Measurements from ENCODE around the gene JUP. TPM values are rescaled to one million over a fixed set of nuclear protein-coding genes. Genes with fewer than 3 reads are reported as not detected.
"Not testable (repeated sequence)": the region's sequence is repeated elsewhere in the genome, so short reads cannot be mapped to it uniquely, and the experiment has no call there.

Gene JUP
- total RNA-seq, 1 experiment from 2014 or later, result 132 TPM

DNA sequence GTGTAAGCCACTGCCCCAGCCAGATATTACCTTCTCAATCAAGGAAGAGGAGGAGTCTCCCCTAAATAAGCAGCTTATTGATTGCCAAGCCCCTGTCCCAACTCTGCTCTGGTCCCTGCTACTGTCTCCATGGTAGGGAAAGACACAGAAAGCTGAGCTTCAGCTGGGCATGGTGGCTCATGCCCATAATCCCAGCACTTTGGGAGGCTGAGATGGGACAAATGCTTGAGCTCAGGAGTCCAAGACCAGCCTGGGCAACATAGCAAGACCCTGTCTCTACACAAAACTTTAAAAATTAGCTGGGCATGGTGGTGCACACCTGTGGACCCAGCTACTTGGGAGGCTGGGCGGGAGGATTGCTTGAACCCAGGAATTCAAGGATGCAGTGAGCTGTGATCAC is 6.6 kb downstream of the JUP start:
- H3K4me1 ChIP-seq (ENCODE audit: insufficient read depth, low read length), result peaks cover 44% of the 10 kb centered on the region
- TF ChIP-seq EZH2phosphoT487 (IDR thresholded peaks at IDR 0.05; ENCODE audit: borderline replicate concordance, low read length) (no peak), EZH2 (IDR thresholded peaks at IDR 0.05; ENCODE audit: low read length, unreplicated experiment) (no peak)
- TF ChIP-seq, protein P1, sequence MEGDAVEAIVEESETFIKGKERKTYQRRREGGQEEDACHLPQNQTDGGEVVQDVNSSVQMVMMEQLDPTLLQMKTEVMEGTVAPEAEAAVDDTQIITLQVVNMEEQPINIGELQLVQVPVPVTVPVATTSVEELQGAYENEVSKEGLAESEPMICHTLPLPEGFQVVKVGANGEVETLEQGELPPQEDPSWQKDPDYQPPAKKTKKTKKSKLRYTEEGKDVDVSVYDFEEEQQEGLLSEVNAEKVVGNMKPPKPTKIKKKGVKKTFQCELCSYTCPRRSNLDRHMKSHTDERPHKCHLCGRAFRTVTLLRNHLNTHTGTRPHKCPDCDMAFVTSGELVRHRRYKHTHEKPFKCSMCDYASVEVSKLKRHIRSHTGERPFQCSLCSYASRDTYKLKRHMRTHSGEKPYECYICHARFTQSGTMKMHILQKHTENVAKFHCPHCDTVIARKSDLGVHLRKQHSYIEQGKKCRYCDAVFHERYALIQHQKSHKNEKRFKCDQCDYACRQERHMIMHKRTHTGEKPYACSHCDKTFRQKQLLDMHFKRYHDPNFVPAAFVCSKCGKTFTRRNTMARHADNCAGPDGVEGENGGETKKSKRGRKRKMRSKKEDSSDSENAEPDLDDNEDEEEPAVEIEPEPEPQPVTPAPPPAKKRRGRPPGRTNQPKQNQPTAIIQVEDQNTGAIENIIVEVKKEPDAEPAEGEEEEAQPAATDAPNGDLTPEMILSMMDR (conservative IDR thresholded peaks at IDR 0.05; ENCODE audit: low read depth, low read length), result no peak
- ATAC-seq (no peak), DNase-seq (no peak)
- H3K36me3 ChIP-seq (ENCODE audit: low read depth, low read length), result no peaks in the 10 kb centered on the region; the same call in 1 of the 2 replicates
- peaks cover 41% of the 10 kb centered on the region for H4K20me1 ChIP-seq (ENCODE audit: low read length)
- peaks cover 68% of the 10 kb centered on the region for H3K79me2 ChIP-seq (ENCODE audit: low read length)
- H3K9ac ChIP-seq (ENCODE audit: low read length), result no peak overlapping the region
- H3F3A ChIP-seq (ENCODE audit: low read length, unreplicated experiment), result no peaks in the 10 kb centered on the region
- ChIA-PET CTCF (no interaction called here), POLR2A (ENCODE audit: unreplicated experiment) (no interaction called here)
- H3K4me2 ChIP-seq (ENCODE audit: low read length), result no peak overlapping the region
- no peaks in the 10 kb centered on the region for H3K9me2 ChIP-seq (replicated peaks; ENCODE audit: low read length)
- no peaks in the 10 kb centered on the region for H3K9me3 ChIP-seq (ENCODE audit: low read length)
- H2AFZ ChIP-seq (ENCODE audit: low read length), result no peak overlapping the region
- BruUV-seq (replicated peaks), result no TSS peak
- no peak overlapping the region for H3K4me3 ChIP-seq (ENCODE audit: low read length)
- H3K27me3 ChIP-seq (ENCODE audit: low read length), result no peaks in the 10 kb centered on the region
- intact Hi-C loops (cut with micrococcal nuclease), result no loop called here
- no peak overlapping the region for H3K27ac ChIP-seq (ENCODE audit: low read length)

GRCh38 chr17:41777574-41778188 is 8.8 kb downstream of the JUP start:
- H3K9me3 ChIP-seq (ENCODE audit: low read length), result no peaks in the 10 kb centered on the region
- peaks cover 50% of the 10 kb centered on the region for H3K4me1 ChIP-seq (ENCODE audit: insufficient read depth, low read length)
- peak overlapping the region; percentile 58 for H3K9ac ChIP-seq (ENCODE audit: low read length)
- peaks cover 21% of the 10 kb centered on the region for H4K20me1 ChIP-seq (ENCODE audit: low read length)
- peak; percentile 92 for DNase-seq
- no TSS peak for BruUV-seq (replicated peaks)
- intact Hi-C loops (cut with micrococcal nuclease), result no loop called here
- TF ChIP-seq, protein P1 (conservative IDR thresholded peaks at IDR 0.05; ENCODE audit: low read depth, low read length), result no peak
- TF ChIP-seq EZH2phosphoT487 (IDR thresholded peaks at IDR 0.05; ENCODE audit: borderline replicate concordance, low read length), result no peak
- TF ChIP-seq EZH2 (IDR thresholded peaks at IDR 0.05; ENCODE audit: low read length, unreplicated experiment), result no peak
- H3F3A ChIP-seq (ENCODE audit: low read length, unreplicated experiment), result peaks cover 3% of the 10 kb centered on the region
- ChIA-PET CTCF (interaction anchor here (0.8 to 1.4 kb wide), 3 partner anchors 9 to 24 kb away, joined by 4 to 5 read pairs (median 4); partner anchors contain the start of gene JUP), POLR2A (ENCODE audit: unreplicated experiment) (interaction anchor here (1.0 to 1.5 kb wide), 3 partner anchors 8 to 89 kb away, joined by 3 to 8 read pairs (median 5); partner anchors contain the start of genes EIF1 and JUP)
- peak overlapping the region; percentile 95 for H3K27ac ChIP-seq (ENCODE audit: low read length)
- ATAC-seq, result peak; percentile 79
- no peaks in the 10 kb centered on the region for H3K27me3 ChIP-seq (ENCODE audit: low read length)
- no peaks in the 10 kb centered on the region for H3K9me2 ChIP-seq (replicated peaks; ENCODE audit: low read length)
- peaks cover 56% of the 10 kb centered on the region for H3K79me2 ChIP-seq (ENCODE audit: low read length)
- peak overlapping the region; percentile 39; the same call in 1 of the 2 replicates for H3K4me3 ChIP-seq (ENCODE audit: low read length)
- peaks cover 2% of the 10 kb centered on the region for H3K36me3 ChIP-seq (ENCODE audit: low read depth, low read length)
- H2AFZ ChIP-seq (ENCODE audit: low read length), result no peak overlapping the region
- peak overlapping the region; percentile 80 for H3K4me2 ChIP-seq (ENCODE audit: low read length)

DNA sequence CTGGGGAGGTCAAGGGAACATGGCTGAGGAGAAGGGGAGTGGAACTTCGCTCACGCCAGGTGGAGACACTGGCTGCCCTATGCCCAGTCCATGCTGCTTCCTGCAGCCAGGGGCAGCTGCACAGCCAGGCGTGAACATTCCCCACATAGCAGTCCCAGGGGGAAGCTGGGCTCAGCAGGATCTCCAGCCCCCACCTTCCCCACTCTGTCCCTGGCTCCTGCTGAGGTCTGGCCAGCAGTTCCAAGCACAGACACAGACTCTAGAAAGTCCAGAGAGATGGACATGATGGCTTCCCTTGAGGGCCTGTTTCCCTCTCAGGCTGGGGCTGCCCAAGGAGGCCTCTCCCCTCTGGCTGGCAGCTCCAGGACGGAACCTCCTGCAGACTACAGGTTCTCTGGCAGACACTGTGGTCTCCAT is 9.3 kb downstream of the JUP start:
- CTCF ChIA-PET, result interaction anchor here (0.8 to 1.0 kb wide), 2 partner anchors 15 to 24 kb away, joined by 4 read pairs; no protein-coding TSS in a partner anchor
- H3K4me1 ChIP-seq (ENCODE audit: insufficient read depth, low read length), result peaks cover 55% of the 10 kb centered on the region
- BruUV-seq (replicated peaks), result no TSS peak
- H3K4me2 ChIP-seq (ENCODE audit: low read length), result peak overlapping the region; percentile 80
- peaks cover 6% of the 10 kb centered on the region for H3K36me3 ChIP-seq (ENCODE audit: low read depth, low read length)
- peaks cover 55% of the 10 kb centered on the region for H3K79me2 ChIP-seq (ENCODE audit: low read length)
- H3K9ac ChIP-seq (ENCODE audit: low read length), result peak overlapping the region; percentile 58
- TF ChIP-seq EZH2phosphoT487 (IDR thresholded peaks at IDR 0.05; ENCODE audit: borderline replicate concordance, low read length) (no peak), EZH2 (IDR thresholded peaks at IDR 0.05; ENCODE audit: low read length, unreplicated experiment) (no peak)
- TF ChIP-seq, protein P1 (conservative IDR thresholded peaks at IDR 0.05; ENCODE audit: low read depth, low read length), result no peak
- DNase-seq (no peak), ATAC-seq (no peak)
- intact Hi-C loops (cut with micrococcal nuclease), result no loop called here
- no peak overlapping the region for H3K4me3 ChIP-seq (ENCODE audit: low read length)
- H3K9me2 ChIP-seq (replicated peaks; ENCODE audit: low read length), result no peaks in the 10 kb centered on the region
- no peaks in the 10 kb centered on the region for H3K27me3 ChIP-seq (ENCODE audit: low read length)
- H2AFZ ChIP-seq (ENCODE audit: low read length), result no peak overlapping the region
- H3K9me3 ChIP-seq (ENCODE audit: low read length), result no peaks in the 10 kb centered on the region
- H3F3A ChIP-seq (ENCODE audit: low read length, unreplicated experiment), result peaks cover 6% of the 10 kb centered on the region
- POLR2A ChIA-PET (ENCODE audit: unreplicated experiment), result interaction anchor here (1.0 to 1.5 kb wide), 3 partner anchors 8 to 89 kb away, joined by 3 to 8 read pairs (median 5); partner anchors contain the start of genes EIF1 and JUP
- peak overlapping the region; percentile 95 for H3K27ac ChIP-seq (ENCODE audit: low read length)
- peaks cover 16% of the 10 kb centered on the region for H4K20me1 ChIP-seq (ENCODE audit: low read length)

- H3K4me2 ChIP-seq (ENCODE audit: low read length); CTCF ChIA-PET; H3K9me2 ChIP-seq (replicated peaks; ENCODE audit: low read length); H4K20me1 ChIP-seq (ENCODE audit: low read length); ATAC-seq; H3K9ac ChIP-seq (ENCODE audit: low read length); DNase-seq; intact Hi-C loops (cut with micrococcal nuclease); H3F3A ChIP-seq (ENCODE audit: low read length, unreplicated experiment); H3K27me3 ChIP-seq (ENCODE audit: low read length); BruUV-seq (replicated peaks); H3K4me3 ChIP-seq (ENCODE audit: low read length); H3K36me3 ChIP-seq (ENCODE audit: low read depth, low read length); H2AFZ ChIP-seq (ENCODE audit: low read length); H3K9me3 ChIP-seq (ENCODE audit: low read length): not testable (repeated sequence)
- peaks cover 54% of the 10 kb centered on the region for H3K79me2 ChIP-seq (ENCODE audit: low read length)
- peaks cover 57% of the 10 kb centered on the region for H3K4me1 ChIP-seq (ENCODE audit: insufficient read depth, low read length)
- H3K27ac ChIP-seq (ENCODE audit: low read length), result 0 out of 2 replicates have a peak overlapping the region, but pooled peaks have one; percentile 43
- POLR2A ChIA-PET (ENCODE audit: unreplicated experiment), result interaction anchor here (1.3 kb wide), 1 partner anchor 10 kb away, joined by 8 read pairs; the partner anchor contains the start of gene JUP
Measured at GRCh38 chr17:41776262-41776900, 10.1 kb downstream of the JUP start.
